ENCODE results near the gene SLC39A6.
"Not testable (repeated sequence)": the region's sequence is repeated elsewhere in the genome, so short reads cannot be mapped to it uniquely, and the experiment has no call there.

SLC39A6 gene

DNA sequence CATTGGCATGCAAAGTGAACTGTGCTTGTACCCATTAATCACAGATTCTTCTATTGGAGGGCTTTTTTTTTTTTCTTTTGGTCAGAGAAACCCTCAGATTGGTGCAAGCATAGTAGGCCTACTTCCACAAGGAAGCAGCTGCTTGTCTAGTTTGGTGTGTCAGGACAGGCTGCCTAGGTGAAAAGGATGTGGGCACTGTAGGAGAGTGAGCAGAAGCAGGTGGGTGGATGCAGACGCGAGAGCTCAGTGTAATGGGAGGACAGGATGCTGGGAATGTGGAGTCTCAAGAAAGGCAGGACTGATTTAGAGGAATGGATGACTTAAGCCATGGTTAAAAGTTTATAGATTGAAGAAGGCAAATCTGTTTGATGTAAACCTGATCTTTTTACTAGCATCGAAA is 3.6 kb upstream of the SLC39A6 start:
- DNase-seq, result no peak

DNA sequence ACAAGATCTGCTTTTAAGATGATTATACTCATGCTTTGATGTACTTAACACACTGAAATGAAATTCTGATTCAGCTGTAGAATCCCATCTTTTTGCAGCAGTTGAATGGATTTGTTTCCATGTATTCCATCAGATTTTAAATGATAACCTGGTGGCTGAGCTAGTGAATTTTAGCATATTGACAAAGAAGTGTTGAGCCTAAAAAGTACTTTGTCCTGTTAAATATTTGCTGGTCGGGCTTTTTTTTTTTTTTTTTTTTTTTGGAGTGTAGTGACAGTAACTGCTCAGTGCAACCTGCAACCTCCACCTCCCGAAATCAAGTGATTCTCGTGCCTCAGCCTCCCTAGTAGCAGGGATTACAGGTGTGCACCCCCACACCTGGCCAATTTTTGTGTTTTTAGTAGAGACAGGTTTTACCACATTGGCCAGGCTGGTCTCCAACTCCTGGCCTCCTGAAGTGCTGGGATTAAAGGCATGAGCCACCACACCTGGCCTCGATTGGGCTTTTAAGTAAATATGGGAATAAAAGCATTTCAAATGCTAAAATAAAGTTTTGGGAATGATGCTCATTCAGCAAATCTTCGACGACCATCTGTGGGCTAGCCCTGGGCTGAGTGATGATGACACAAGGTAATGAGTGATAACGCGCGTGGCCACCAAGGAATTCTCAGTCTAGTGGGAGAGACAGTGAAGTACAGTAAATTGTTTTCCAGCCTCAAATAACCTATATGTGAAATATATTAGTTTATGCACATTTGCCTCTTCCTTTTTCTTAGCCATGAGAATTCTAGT is 2.7 kb upstream of the SLC39A6 start:
- no peak for DNase-seq

DNA sequence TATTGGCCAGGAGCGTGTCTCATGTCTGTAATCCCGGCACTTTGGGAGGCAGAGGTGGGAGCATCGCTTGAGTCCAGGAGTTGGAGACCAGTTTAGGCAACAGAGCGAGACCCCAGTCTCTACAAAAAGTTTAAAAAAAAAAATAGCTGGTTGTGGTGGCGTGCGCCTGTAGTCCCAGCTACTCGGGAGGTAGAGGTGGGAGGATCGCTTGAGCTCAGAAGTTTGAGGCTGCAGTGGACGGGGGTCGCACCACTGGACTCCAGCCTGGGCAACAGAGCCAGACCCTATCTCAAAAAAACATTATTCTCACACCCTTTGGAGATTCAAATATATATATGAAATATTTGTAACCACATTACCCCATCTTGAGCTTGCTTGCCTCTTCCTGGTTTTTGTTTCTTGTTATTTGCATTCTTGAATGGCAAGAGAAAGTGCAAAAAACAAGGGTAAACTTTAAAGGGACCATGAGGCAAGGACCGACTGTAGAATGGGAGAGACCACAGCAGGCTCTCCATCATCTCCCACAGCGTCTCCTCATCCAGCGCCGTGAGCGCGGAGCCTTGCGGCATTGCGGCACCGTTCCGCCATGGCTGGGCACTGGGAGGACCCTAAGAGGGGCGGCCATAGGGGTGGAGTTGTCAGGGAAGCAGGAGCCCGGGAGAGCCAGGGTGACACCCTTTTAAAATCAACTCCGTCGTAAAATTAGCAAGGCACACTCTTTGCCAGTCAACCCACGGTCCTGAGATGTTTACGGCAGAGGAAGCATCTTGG is 1.9 kb upstream of the SLC39A6 start:
- DNase-seq, result no peak

DNA sequence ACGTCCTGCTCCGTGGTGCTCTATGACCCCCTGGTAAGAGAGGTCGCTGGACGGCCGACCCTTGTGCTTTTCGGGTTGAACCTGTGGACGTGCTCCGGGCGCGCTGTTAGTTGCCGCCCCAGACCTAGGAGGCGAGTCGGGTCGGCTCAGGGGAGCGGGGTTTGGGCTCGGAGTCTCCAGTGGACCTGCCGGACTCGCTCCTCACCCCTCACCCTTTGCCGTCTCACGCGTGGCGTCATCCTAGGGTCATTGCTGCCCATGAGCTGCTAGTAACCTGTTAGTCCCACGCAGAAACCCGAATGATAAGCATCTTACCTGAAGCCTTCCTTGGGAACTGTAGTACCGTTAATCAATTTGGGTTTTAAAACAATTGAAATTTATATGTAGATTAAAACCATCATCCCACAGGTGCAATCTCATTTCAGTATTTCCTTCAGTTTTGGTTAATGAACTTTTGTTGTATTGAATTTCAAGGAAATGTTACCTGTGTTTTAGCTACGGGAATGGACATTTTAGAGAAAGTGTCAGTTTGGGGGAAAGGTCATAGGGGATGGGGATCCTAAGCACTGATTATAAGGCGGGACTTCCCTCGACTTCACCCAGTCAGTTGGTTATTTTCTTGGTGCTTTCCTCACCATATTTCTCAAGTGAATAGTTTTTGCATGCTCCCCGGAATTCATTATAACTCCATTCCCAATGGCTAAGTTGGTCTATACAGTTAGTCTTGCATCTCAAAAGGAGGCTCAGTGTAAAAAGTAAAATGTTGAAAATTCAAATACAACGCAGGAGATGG is 1.1 kb upstream of the SLC39A6 start:
- no peak for DNase-seq

DNA sequence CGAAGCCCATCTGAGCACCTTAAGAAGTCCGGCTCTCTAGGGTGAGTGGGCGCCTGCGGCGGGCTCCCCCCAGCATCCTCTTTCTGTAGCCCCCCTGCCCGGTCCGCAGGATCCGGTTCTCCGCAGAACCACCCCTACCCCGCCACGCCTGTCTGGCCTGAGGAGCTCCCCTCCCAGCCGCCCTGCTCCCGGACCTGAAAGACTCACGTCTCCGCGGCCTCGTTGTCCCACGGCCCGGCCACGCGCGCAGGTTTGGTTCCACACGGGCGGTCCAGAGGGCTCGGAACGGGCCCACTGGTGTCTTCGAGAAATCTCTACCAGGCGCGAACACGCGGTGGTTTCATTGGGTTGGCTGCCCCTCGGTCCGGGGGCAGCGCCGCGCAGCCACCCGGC is 237 bp downstream of the SLC39A6 start:
- DNase-seq, result no peak

DNA sequence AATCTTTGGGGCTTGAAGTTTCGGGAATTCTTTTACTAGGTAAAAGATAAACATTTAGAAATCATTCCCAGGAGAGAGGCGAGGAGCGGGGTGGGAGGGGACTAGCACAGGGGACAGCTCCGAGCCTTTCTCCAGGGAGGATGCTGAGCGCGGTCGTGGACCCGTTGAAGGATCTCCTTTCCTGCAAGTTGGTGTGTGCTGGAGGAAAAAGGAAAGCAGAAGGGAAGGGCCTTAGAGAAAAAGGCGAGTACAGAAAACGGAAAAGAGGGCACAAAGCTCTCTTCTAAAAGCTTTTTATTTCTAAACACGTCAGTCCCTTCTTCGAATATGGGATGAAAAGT is 640 bp downstream of the SLC39A6 start:
- no peak for DNase-seq

DNA sequence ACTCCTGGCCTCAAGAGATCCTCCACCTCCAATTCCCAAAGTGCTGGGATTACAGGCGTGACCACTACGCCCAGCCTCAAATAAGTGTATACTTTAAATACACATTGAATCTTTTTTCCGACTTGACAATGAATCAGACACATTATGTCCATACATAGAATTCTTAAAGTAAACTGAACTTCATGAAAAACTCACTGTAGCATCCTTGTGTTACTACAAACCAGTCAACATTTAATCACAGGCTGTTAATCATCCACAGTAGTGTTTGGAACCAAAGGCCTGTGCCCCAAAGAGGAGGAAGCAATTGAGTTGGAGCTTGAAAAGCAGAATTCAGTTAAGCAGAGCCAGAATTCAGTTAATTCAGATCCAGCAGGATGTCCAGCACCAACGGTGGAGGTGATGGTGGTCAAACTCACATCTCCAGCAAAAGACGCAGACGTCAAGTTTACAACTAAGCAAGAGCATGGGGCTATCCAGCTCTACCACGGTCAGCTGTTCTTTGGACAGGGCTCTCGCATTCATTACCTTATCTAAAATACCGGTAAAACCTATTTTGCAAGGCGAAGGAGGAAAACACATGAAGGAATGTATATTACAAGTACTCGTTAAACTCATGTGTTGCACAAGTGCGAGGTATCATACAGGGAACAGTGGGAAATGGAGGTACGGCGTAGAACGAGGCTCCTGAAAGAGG is 1.2 kb downstream of the SLC39A6 start:
- DNase-seq, result no peak

DNA sequence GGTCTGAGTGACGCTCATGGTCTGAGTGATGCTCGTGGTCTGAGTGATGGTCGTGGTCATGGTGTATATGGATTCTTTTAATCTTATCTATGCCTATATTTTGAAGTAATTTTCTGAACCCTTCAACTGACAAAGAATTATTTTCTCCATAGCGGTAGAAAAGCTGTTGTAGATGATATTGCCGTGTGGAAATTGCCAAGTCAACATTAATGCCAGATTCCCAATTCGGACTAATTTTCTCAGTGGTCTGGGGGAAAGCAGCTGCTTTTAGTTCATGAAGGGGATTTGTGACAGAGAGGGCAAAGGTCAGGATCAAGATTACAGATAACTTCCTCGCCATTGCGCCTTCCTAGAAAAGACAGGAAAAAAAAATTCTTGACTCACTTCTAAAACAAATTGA is 2.5 kb downstream of the SLC39A6 start:
- no peak for DNase-seq

DNA sequence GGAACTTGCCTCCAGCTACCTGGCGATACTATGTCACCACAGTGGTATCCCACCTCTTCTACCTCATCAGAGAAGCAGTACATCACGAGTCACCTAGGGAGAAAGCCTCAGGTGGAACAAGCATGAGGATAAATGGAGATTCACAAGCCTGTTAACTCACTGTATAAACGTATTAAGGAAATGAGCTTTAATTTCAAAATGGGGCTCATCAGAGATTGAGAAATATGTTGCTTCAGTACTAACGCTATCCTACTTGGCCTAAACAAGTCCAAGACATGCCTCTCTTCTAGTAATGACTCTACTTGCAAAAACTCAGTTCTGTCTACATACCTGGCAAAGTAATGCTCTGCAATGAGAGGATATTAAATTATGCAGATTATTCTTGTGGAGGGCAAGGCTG is 4.3 kb downstream of the SLC39A6 start:
- no peak for DNase-seq

DNA sequence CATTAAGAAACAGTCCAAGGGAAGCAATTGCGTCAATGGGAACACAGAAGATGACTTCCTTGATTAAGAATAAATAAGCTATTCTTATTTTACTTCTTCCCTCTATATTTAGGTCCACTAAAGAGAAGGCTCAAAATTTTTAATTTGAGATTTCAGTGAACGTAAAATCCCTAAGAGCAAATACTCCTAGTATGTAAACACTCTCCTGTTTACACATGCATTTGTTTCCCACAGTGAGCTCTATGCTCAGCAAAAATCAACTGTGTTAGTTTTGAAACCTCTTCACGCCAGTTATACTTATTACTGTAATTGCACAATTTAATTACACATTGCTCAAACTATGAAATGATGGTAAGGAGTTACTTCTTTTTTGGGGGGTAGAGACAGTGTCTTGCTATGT is 8.8 kb downstream of the SLC39A6 start:
- DNase-seq, result no peak

DNA sequence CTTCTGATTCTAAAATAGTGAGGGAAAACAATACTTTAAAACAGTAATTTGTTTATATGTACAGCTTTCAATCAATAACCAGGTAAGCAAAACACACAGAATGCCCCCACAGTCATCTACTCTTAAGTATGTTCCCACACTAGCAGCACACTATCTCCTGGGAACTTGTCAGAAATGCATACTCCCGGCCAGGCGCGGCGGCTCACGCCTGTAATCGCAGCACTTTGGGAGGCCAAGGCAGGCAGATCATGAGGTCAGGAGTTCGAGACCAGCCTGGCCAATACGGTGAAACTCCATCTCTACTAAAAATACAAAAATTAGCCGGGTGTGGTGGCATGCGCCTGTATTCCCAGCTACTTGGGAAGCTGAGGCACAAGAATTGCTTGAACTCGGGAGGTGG is 12.4 kb downstream of the SLC39A6 start:
- not testable (repeated sequence) for DNase-seq

DNA sequence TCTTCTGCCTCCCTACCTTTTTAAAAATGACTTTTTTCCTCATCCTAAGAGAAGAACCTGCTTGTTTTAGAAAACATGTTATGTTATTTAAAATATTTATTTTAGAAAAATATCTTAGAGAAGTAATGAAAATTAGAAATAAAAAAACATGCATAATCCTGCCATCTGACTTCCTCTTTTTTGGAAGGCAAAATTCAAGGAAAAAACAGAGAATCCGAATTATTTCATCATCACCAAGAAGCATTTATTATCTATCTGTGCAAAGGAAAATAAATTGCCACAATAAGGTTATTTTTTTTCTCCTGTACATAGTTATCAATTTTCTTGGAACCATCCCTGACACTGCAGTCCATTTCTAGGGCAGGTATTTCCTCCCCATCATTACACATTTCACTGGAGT is 14.4 kb downstream of the SLC39A6 start:
- no peak for DNase-seq

DNA sequence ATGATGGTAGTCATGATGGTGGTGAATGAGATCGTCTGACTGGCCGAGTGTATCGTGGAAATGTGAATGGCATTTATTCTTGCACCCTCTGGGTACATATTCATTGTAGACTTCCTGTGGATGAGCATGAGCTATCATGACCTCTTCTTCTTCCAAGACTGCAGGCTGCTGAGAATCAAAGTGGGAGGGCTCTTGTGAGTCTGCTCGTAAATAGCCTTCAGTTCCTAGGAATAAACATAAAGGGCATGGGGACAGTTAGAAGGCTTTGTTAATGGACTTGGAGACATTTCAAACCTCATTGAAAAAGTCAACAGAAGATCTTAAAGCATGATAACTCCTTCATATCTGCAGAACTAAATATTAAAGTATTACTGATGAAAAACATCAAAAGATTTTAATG is 14.9 kb downstream of the SLC39A6 start:
- DNase-seq, result no peak

DNA sequence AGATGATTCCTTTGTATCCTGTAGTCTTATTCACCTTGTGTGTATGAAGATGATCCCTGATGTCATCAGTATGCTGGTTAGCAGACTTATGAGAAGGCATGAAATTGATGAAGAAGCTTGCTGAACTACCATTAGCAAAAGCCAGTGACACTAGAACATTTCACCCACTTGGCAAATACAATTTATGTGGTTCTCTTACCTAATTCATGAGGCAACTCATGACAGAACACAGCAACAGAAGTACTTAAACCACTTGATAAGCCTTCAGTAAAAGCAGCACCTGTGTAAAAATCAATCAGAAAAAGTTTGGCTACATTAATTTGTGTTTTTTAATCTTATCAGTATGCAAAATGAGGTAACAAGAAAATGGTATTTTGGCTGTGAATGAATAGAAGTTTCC is 16.8 kb downstream of the SLC39A6 start:
- DNase-seq, result no peak

DNA sequence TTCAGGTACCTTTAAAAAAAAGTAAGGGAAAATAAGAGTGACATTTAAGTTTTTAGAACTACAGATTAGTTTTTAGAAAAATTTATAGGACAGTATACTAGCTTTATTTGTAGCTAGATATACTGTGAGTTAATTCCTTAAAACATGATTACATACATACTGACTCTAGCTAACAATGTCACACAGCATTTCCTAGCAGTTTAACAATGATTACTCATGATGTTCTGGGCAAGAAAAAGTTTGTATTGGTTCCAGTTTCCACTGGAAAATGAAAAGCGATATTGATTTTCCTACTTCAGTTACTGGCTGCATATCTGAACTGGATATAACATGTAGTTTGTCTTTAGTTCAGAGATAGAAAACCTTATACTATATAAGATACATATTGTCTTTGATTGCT is 19.4 kb downstream of the SLC39A6 start:
- DNase-seq, result no peak

DNA sequence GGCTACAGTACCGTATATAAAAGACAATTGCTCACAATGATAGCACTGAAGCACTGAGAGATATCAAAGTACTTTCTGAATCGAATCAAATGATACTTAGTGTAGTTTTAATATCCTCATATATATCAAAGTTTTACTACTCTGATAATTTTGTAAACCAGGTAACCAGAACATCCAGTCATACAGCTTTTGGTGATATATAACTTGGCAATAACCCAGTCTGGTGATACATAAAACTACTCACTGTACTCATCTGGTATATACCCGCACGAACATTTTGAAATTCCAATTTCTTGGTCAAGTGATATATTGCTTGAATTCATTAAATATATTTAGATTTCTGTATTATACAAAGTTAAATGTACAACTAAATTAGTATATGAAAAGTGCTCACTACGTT is 20.5 kb downstream of the SLC39A6 start:
- no peak for DNase-seq

DNA sequence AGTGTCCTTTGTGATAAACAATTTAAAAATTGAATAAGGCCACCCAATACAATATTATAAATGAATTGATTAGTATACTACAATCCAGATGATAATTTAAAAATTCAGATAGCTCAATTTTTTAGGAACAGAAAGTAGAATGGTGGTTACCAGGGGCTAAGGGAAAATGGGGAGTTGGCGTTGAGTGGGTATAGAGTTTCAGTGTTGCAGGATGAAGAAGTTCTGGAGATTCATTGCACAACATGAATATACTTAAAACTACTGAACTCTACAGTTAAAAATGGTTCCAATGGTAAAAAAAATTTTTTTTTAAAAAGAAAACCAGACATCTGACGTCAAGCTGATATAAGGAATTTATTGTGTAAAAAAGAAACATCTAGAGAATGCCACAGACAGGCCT is 20.9 kb downstream of the SLC39A6 start:
- no peak for DNase-seq

DNA sequence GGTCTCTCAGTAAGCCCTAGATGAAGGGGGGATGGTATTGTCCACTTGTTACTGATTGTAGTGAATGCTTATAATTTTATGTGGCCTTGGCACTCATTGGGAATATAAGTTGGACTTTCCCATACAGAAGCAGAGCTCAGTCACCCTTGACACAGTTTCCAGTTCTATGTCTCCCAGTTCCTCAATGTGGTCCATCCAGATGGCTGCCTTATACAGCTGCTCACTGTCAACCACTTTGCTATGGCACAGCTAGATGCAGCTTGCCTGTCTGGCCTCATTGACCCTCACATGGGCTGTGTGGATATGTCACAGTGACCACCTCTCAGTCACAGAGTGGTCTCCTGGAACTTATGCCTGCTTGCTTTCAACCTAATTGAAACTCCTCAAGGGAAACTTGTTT is 21.7 kb downstream of the SLC39A6 start:
- no peak for DNase-seq

DNA sequence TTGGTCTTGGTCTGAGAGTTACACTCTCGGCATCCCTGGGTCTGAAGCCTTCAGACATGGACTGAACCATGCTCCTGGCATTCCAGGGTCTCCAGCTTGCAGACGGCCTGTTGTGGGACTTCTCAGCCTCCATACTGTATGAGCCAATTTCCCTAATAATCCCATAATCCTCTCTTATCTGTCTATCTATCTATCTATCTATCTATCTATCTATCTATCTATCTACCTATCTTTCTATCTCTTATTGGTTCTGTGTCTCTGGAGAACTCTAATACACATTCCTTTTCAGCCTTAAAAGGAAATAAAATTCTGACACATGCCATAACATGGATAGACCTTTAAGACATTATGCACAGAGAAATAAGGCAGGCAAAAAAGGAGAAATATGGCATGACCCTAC is 24.4 kb downstream of the SLC39A6 start:
- DNase-seq, result no peak

DNA sequence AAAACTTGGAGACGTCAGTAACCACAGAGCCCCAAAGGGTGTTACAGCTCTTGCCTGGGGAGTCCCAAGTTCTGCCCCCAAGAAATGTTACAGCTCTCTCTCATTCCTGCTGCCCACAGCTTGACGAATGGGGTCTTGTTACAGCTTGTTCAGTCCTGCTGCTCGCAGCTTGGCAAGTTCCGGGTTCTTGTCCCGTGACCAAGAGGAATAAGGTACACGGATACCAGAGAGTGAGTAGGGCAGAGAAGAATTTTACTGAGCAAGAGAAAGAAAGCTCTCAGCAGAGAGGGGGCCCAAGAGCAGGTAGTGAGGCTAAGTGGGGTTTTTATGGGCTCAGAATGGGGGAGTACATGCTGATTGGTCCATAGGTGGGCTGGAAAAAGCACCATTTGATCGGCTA is 27.2 kb downstream of the SLC39A6 start:
- no peak for DNase-seq

DNA sequence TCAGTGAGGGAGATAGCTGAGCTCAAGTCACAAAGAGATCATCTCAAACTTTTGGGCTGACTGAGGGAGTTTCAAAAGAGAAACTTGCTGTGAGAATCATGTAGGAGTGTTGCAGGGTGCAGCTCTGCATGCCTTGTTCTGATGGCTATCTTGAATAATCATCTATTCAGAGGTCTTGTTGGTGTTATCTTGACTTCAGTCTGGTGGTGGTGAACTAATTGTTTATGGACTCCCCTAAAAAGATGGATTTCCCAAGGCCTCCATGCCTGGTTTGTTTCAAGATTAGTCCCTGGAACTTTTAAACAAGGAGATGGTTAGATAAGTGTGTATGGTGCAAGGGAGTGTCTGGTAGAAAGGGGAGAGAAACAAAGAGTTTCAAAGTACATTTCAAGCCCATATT is 29.8 kb downstream of the SLC39A6 start:
- no peak for DNase-seq

DNA sequence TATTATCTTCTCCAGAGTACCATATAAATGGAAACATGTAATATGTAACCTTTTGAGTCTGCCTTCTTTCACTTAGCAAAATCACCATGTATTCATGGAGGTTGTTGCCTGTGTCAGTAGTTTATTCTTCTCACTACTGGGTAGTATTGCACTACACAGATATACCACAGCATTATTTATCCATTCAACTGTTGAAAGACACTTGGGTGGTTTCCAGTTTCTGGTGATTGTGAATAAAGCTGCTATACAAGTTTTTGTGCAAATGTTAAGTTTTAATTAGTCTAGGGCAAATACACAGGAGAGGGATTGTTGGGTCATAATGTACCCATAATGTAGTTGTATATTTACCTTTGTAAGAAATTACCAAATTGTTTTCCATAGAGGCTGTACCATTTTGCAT is 32.2 kb downstream of the SLC39A6 start:
- DNase-seq, result no peak

DNA sequence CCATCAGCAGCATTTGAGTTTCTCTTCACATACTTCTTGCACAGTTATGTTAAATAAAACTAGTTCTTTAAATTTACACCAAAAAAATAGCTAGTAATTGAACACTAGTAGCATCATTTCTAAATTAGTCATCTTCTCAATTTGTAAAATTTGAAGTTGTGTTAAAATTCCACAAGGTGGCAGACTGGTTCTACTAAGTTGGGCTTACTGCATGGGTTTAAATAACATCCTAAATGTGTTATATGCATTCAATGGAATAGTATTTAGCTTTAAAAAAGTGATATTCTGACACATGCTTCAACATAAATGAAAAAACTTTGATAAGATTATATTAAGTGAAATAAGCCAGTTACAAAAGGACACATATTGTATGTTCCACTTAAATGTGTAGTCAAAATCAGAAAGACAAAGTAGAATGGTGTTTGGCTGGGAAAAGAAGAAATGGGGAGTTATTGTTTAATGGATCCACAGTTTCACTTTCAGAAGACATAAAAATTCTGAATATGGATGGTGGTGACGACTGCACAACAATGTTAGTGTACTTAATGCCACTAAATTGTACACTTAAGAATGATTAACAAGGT is 33.1 kb downstream of the SLC39A6 start:
- DNase-seq, result no peak
